Aorta (tissue), 5 donors: ENCODE results near the gene CCL13. TPM values are rescaled to one million over a fixed set of nuclear protein-coding genes. Genes with fewer than 3 reads are reported as not detected.

Experiments used
- ATAC-seq: fragments of 200-7000 bp; cut with Tn5 transposase; one replicate; pipeline ENCODE4 v1.9.1; 2022; ENCODE audit warnings: moderate library complexity; ENCODE audit not compliant: low FRiP score
- DNase-seq, 2 donors: peaks; one replicate each; pipeline ENCODE4 v3.0.0-alpha.2; 2020
- H3K27ac ChIP-seq, 2 donors: one replicate each; pipeline ENCODE4 v1.5.1; 2013; ENCODE audit warnings: low read length in 2 of 2, mild to moderate bottlenecking in 2 of 2, moderate library complexity in 2 of 2, control low read depth in 1 of 2, inconsistent platforms in 1 of 2, low read depth in 1 of 2
- H3K27me3 ChIP-seq, 2 donors: one replicate each; pipeline ENCODE4 v1.6.1; 2013; ENCODE audit warnings: control low read depth in 1 of 2, low read length in 1 of 2, mild to moderate bottlenecking in 1 of 2, moderate library complexity in 1 of 2; ENCODE audit not compliant: insufficient read depth in 2 of 2, control insufficient read depth in 1 of 2
- H3K36me3 ChIP-seq, 2 donors: one replicate each; pipeline ENCODE4 v1.6.1; 2013; ENCODE audit warnings: control low read depth in 1 of 2, low read length in 1 of 2, mild to moderate bottlenecking in 1 of 2; ENCODE audit not compliant: insufficient read depth in 2 of 2, control insufficient read depth in 1 of 2
- H3K4me1 ChIP-seq, 2 donors: one replicate each; pipeline ENCODE4 v1.6.1; 2013; ENCODE audit warnings: low read length in 2 of 2, control low read depth in 1 of 2, mild to moderate bottlenecking in 1 of 2, moderate library complexity in 1 of 2; ENCODE audit not compliant: insufficient read depth in 2 of 2, control insufficient read depth in 1 of 2
- H3K4me3 ChIP-seq, 2 donors: one replicate each; pipeline ENCODE4 v1.5.1; 2013; ENCODE audit warnings: low read length in 2 of 2, control low read depth in 1 of 2, mild to moderate bottlenecking in 1 of 2
- H3K9me3 ChIP-seq: one replicate; pipeline ENCODE4 v1.6.1; 2013; ENCODE audit warnings: mild to moderate bottlenecking, low read length; ENCODE audit not compliant: control insufficient read depth
- WGBS, 2 donors: extraction: QIAGEN DNeasy Blood & Tissue Kit; methylation state at CpG; one replicate each; pipeline ENCODE4 v1.1.7; 2013; 5-methylcytosine and 5-hydroxymethylcytosine counted together
- intact Hi-C, 2 donors: fragments of 100-400 bp; cut with DNase I; formaldehyde crosslinking; loops; one replicate each; pipeline versions ENCODE4 v1.14.2 to v1.15.0; 2022
- polyA plus RNA-seq, 2 donors: library from polyadenylated mRNA; stranded (reverse); fragments of 200-250 nt; gene quantifications; one replicate each; pipeline ENCODE4 v1.2.3, GENCODE V29; 2013
- total RNA-seq, 2 donors: library from RNA; stranded (reverse); fragmentation: NEBNext Ultra II Directional; extraction: Animal tissue kit (Norgen Biotek cat#: 25700); gene quantifications; one replicate each; pipeline ENCODE4 v1.2.1, GENCODE V29; 2021
- donor health status: healthy with polysubstance abuse.
- donor health status: Bipolar disorder and iron deficiency.
- donor health status: DM: no; HTN: no; CAD: no.
- donor health status: DM: no; HTN: no; CAD: no.
- donor health status: DM: yes; HTN: yes; CAD: no.

The CCL13 gene
- total and polyA plus RNA-seq, 4 donors, result 1.1 to 10.4 (median 5.4) TPM; not detected in 1

- Histone ChIP-seq H3K4me1 (no peaks in the 10 kb centered on the region), H3K36me3 (no peaks in the 10 kb centered on the region), H3K4me3 (no peak overlapping the region), H3K27me3 (no peaks in the 10 kb centered on the region), H3K27ac (no peak overlapping the region), H3K9me3 (no peaks in the 10 kb centered on the region)
- DNase-seq (no peak), ATAC-seq (no peak)
- 58 to 65% methylated on average over 4 of the region's 4 CpGs for WGBS, 2 donors
- intact Hi-C loops, result no loop called here
Observed at GRCh38 chr17:34366529-34367107, 10.3 kb downstream of the CCL13 start.

DNA sequence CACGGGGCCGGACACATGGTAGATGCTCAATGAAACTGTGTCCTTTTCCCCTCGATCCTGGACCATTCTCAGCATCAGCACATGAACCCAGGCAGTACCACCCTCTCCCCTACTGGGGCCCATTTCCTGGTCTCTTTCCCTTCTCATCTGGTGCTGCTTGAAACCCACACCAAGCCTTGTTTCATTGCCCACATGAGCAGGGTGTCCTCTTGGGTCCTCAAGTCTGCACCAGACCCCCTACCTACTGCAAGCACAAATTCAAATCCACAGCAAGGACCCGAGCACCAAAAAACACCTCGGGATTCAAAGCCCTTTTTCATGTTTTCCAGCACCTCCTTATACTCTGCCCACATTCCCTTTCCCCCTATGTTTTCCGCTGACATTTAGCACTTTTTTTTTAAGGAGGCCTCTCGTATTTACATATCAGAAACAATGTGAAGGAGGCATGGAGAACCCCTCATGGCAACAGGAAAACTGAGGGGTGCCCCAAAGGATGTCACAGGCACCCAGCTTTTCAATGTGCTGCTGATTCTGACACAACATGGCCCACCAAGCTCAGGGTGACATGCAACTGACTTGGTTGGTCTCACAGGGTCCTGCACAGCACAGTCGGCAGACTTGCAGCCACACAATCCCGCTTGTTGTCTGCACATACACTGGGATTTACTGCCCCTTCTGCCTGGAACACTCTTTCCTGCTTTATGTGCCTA is 11.4 kb downstream of the CCL13 start:
- H3K4me1 ChIP-seq, result no peaks in the 10 kb centered on the region
- H3K36me3 ChIP-seq, result no peaks in the 10 kb centered on the region
- intact Hi-C loops, result no loop called here
- no peak overlapping the region for H3K27ac ChIP-seq
- ATAC-seq, result no peak
- 69 to 72% methylated on average over 9 of the region's 9 CpGs for WGBS, 2 donors
- H3K9me3 ChIP-seq, result no peaks in the 10 kb centered on the region
- H3K4me3 ChIP-seq, result no peak overlapping the region
- H3K27me3 ChIP-seq, result no peaks in the 10 kb centered on the region
- DNase-seq, result no peak

- intact Hi-C loops, result no loop called here
- DNase-seq (no peak), ATAC-seq (no peak)
- Histone ChIP-seq H3K4me1 (no peaks in the 10 kb centered on the region), H3K9me3 (no peaks in the 10 kb centered on the region), H3K4me3 (no peak overlapping the region), H3K27ac (no peak overlapping the region), H3K27me3 (no peaks in the 10 kb centered on the region), H3K36me3 (no peaks in the 10 kb centered on the region)
- WGBS, 2 donors, result 63 to 64% methylated on average over 9 of the region's 9 CpGs
Observed at GRCh38 chr17:34368196-34368945, 12.1 kb downstream of the CCL13 start.

GRCh38 chr17:34368946-34369500 is 12.7 kb downstream of the CCL13 start:
- Histone ChIP-seq H3K27me3 (no peaks in the 10 kb centered on the region), H3K4me3 (no peak overlapping the region), H3K27ac (no peak overlapping the region), H3K36me3 (no peaks in the 10 kb centered on the region), H3K9me3 (no peaks in the 10 kb centered on the region), H3K4me1 (no peaks in the 10 kb centered on the region)
- intact Hi-C loops, result no loop called here
- DNase-seq (no peak), ATAC-seq (no peak)
- WGBS, 2 donors, result 51 to 55% methylated on average over 4 of the region's 4 CpGs

DNA sequence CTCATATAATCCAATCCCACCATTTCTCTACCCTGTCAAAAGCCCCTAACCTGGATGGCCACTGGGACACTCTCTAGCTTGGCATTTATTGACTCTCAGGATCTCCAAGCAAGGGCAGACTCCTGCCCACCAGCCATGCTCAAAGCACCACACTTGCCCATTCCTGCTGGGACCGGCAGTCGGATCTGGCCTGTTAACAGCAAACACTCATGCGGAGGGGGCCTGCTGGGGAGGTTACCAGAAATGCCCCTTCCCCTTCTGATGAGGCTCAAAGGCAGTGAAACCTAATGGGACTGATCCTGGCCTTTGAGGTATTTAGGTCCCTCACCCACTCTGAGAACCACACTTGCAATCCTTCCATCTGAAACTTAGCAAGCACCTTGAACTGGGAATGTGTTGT is 13.3 kb downstream of the CCL13 start:
- Histone ChIP-seq H3K27me3 (no peaks in the 10 kb centered on the region), H3K4me3 (no peak overlapping the region), H3K4me1 (no peaks in the 10 kb centered on the region), H3K36me3 (no peaks in the 10 kb centered on the region), H3K27ac (no peak overlapping the region), H3K9me3 (no peaks in the 10 kb centered on the region)
- no peak for DNase-seq
- WGBS, 2 donors, result 79 to 81% methylated on average over 3 of the region's 3 CpGs
- intact Hi-C loops, result no loop called here
- no peak for ATAC-seq

DNA sequence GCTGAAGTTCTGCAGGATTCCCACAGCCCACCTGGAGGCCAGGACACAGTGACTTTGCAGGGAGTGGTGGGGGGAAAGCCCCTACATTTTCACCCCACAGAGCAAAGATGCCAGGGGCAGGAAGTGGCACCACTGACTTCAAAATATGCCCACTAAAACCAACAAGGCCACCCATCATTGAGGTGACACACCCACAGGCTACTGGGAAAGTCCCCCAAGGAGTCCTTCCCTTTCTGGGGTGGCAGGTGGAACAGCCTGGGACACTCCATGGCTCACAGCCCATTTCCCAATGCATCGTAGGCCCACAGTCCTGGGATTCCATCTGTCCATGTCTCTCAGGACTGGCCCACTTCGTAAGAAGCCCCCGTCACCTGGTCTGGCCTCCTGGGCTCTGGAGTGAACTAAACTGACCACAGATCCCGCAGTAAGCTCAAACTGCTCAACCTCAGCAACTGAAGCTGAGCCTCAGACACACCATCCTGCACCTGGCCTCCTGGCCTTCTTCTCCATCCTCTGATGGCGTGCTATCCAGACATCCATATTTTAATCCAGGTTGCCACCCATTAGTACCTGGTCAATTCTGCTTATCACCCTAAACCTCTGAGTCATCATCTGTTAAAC is 14.2 kb downstream of the CCL13 start:
- DNase-seq, result no peak
- no peak for ATAC-seq
- intact Hi-C loops, result no loop called here

DNA sequence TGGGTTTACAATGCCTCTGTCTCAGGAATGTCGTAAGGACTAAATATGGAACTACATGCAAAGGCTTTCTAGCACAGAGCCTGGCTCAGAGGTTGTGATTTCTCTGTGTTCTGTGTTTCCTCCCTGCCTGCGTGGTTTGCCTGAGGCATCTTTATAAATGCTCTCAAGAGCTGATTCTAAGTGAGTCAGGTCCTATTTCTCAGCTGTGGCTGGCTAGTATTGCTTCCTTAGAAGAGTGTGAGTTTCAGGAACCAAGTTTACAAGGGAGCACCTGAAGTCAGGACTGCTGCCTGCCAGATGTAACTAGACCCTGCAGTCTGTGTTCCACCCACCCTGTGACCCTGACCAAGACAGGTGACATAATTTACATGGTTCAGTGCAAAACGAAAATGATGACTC is 14.7 kb downstream of the CCL13 start:
- DNase-seq, result no peak
- H3K4me1 ChIP-seq, result no peaks in the 10 kb centered on the region
- H3K27me3 ChIP-seq, result no peaks in the 10 kb centered on the region
- no peaks in the 10 kb centered on the region for H3K9me3 ChIP-seq
- no peak for ATAC-seq
- H3K27ac ChIP-seq, result no peak overlapping the region
- intact Hi-C loops, result no loop called here
- H3K36me3 ChIP-seq, result no peaks in the 10 kb centered on the region
- no peak overlapping the region for H3K4me3 ChIP-seq
- WGBS, 2 donors, result 47 to 51% methylated on average over 3 of the region's 3 CpGs

More for the DNA sequence above, 14.2 kb downstream of the CCL13 start:
- no peaks in the 10 kb centered on the region for H3K36me3 ChIP-seq
- H3K4me3 ChIP-seq, result no peak overlapping the region
- 92 to 93% methylated on average over 5 of the region's 5 CpGs for WGBS, 2 donors
- no peaks in the 10 kb centered on the region for H3K27me3 ChIP-seq
- H3K27ac ChIP-seq, result no peak overlapping the region
- no peaks in the 10 kb centered on the region for H3K9me3 ChIP-seq
- no peaks in the 10 kb centered on the region for H3K4me1 ChIP-seq

GRCh38 chr17:34371405-34372100 is 15.3 kb downstream of the CCL13 start:
- Histone ChIP-seq H3K36me3 (no peaks in the 10 kb centered on the region), H3K27me3 (no peaks in the 10 kb centered on the region), H3K9me3 (no peaks in the 10 kb centered on the region), H3K4me3 (no peak overlapping the region), H3K27ac (no peak overlapping the region), H3K4me1 (no peaks in the 10 kb centered on the region)
- DNase-seq, result no peak
- 87 to 89% methylated on average over 3 of the region's 3 CpGs for WGBS, 2 donors
- intact Hi-C loops, result no loop called here
- no peak for ATAC-seq
